Natural killer cell (primary cell): ENCODE results near the gene CPSF4. TPM values are rescaled to one million over a fixed set of nuclear protein-coding genes. Genes with fewer than 3 reads are reported as not detected.

Source experiments
- ATAC-seq, 3 donors: fragments of 150-1000 bp in 2 of 3; fragments of 200-7000 bp in 1 of 3; cut with Tn5 transposase; 1 replicate in 1 of 3; 2 replicates in 2 of 3; pipeline ENCODE4 v1.10.0; 2021; ENCODE audit warnings: mild to moderate bottlenecking in 2 of 3, moderate library complexity in 2 of 3
- DNase-seq, 2 donors: peaks; one replicate each; pipeline versions ENCODE4 v3.0.0 to v3.0.0-alpha.2; 2013 to 2021; ENCODE audit warnings: mixed read lengths in 1 of 2
- H3K27ac ChIP-seq: one replicate; pipeline ENCODE4 v1.5.1; 2013; ENCODE audit warnings: mild to moderate bottlenecking, low read length
- H3K27me3 ChIP-seq: one replicate; pipeline ENCODE4 v1.6.1; 2013; ENCODE audit warnings: low read length; ENCODE audit not compliant: control insufficient read depth, insufficient read depth
- H3K36me3 ChIP-seq: one replicate; pipeline ENCODE4 v1.6.1; 2013; ENCODE audit warnings: low read length; ENCODE audit not compliant: control insufficient read depth, insufficient read depth
- H3K4me1 ChIP-seq: one replicate; pipeline ENCODE4 v1.6.1; 2013; ENCODE audit warnings: low read length; ENCODE audit not compliant: control insufficient read depth, insufficient read depth
- H3K4me3 ChIP-seq: one replicate; pipeline ENCODE4 v1.5.1; 2013; ENCODE audit warnings: low read length
- H3K9me3 ChIP-seq: one replicate; pipeline ENCODE4 v1.6.1; 2013; ENCODE audit warnings: low read length; ENCODE audit not compliant: control insufficient read depth, insufficient read depth
- H3K27ac Mint-ChIP-seq, 2 donors: one replicate each; pipeline ENCODE4 v1.8.0; 2022; ENCODE audit warnings: mild to moderate bottlenecking in 2 of 2, mixed read lengths in 2 of 2, moderate library complexity in 1 of 2
- H3K27me3 Mint-ChIP-seq, 2 donors: one replicate each; pipeline ENCODE4 v1.8.0; 2022; ENCODE audit warnings: low read depth in 2 of 2, mixed read lengths in 2 of 2
- H3K36me3 Mint-ChIP-seq: one replicate; pipeline ENCODE4 v1.8.0; 2022; ENCODE audit warnings: mixed read lengths
- H3K4me1 Mint-ChIP-seq, 2 donors: one replicate each; pipeline ENCODE4 v1.8.0; 2022; ENCODE audit warnings: mixed read lengths in 2 of 2
- H3K4me3 Mint-ChIP-seq: one replicate; pipeline ENCODE4 v1.8.0; 2022; ENCODE audit warnings: mild to moderate bottlenecking, moderate library complexity, mixed read lengths
- H3K9me3 Mint-ChIP-seq, 2 donors: one replicate each; pipeline ENCODE4 v1.8.0; 2022; ENCODE audit warnings: mixed read lengths in 2 of 2
- CTCF ChIP-seq: fragments of 200-600 bp; IDR thresholded peaks from one replicate; pipeline ENCODE4 v1.8.0; 2022; ENCODE audit warnings: antibody characterized with exemption
- WGBS: methylation state at CpG from one replicate; pipeline ENCODE4 v1.1.7; 2013; ENCODE audit warnings: missing lambda C conversion rate; ENCODE audit not compliant: insufficient coverage; 5-methylcytosine and 5-hydroxymethylcytosine counted together
- intact Hi-C: fragments of 100-400 bp; cut with micrococcal nuclease; formaldehyde crosslinking; loops from one replicate; pipeline ENCODE4 v1.14.2; 2022
- total RNA-seq, 4 donors: library from RNA; stranded (reverse); fragments of 120-200 nt in 1 of 4; gene quantifications; one replicate each; pipeline versions ENCODE4 v1.2.3 to v1.2.4, GENCODE V29; 2013 to 2022

The CPSF4 gene
- total RNA-seq, 3 donors from 2014 or later (not counting 1 experiment from before 2014, with no cell fraction given): 54.0 to 61.6 (median 54.8) TPM

GRCh38 chr7:99394188-99394502 is 44.6 kb upstream of the CPSF4 start:
- intact Hi-C loops: no loop called here
- peaks cover 23% of the 10 kb centered on the region for H3K4me1 ChIP-seq
- DNase-seq: no peak
- no peak overlapping the region for H3K4me3 ChIP-seq
- no peaks in the 10 kb centered on the region for H3K9me3 ChIP-seq
- no peak for ATAC-seq
- no peaks in the 10 kb centered on the region for H3K36me3 Mint-ChIP-seq
- H3K27ac Mint-ChIP-seq: peak overlapping the region; percentile 80 to 87
- WGBS: 92% methylated on average over 4 of the region's 4 CpGs
- no peak overlapping the region for H3K27ac ChIP-seq
- H3K4me3 Mint-ChIP-seq: no peak overlapping the region
- H3K27me3 ChIP-seq: no peaks in the 10 kb centered on the region
- TF ChIP-seq CTCF: no peak
- H3K9me3 Mint-ChIP-seq: no peaks in the 10 kb centered on the region
- H3K36me3 ChIP-seq: peaks cover 59% of the 10 kb centered on the region
- no peaks in the 10 kb centered on the region for H3K27me3 Mint-ChIP-seq
- peaks cover 24 to 34% of the 10 kb centered on the region in 2 donors for H3K4me1 Mint-ChIP-seq

GRCh38 chr7:99395616-99396327 is 43.0 kb upstream of the CPSF4 start:
- H3K36me3 Mint-ChIP-seq: no peaks in the 10 kb centered on the region

GRCh38 chr7:99396418-99397296 is 42.1 kb upstream of the CPSF4 start:
- Mint-ChIP-seq H3K9me3 (no peaks in the 10 kb centered on the region), H3K27me3 (no peaks in the 10 kb centered on the region), H3K27ac (peak overlapping the region; percentile 29 to 85), H3K4me3 (no peak overlapping the region), H3K4me1 (peaks cover 24 to 45% of the 10 kb centered on the region in 2 donors), H3K36me3 (no peaks in the 10 kb centered on the region)
- no peak for TF ChIP-seq CTCF
- H3K4me1 ChIP-seq: peaks cover 23% of the 10 kb centered on the region
- H3K27me3 ChIP-seq: no peaks in the 10 kb centered on the region
- ATAC-seq (no peak), DNase-seq (no peak)
- H3K27ac ChIP-seq: no peak overlapping the region
- intact Hi-C loops: no loop called here
- no peak overlapping the region for H3K4me3 ChIP-seq
- H3K36me3 ChIP-seq: peaks cover 58% of the 10 kb centered on the region
- no peaks in the 10 kb centered on the region for H3K9me3 ChIP-seq
- 86% methylated on average over 17 of the region's 21 CpGs for WGBS

More at GRCh38 chr7:99395616-99396327, 43.0 kb upstream of the CPSF4 start:
- no peak overlapping the region for H3K4me3 ChIP-seq
- Mint-ChIP-seq H3K4me1 (peaks cover 24 to 38% of the 10 kb centered on the region in 2 donors), H3K27me3 (no peaks in the 10 kb centered on the region), H3K4me3 (no peak overlapping the region), H3K9me3 (no peaks in the 10 kb centered on the region), H3K27ac (peak overlapping the region; percentile 22 to 29)
- peaks cover 58% of the 10 kb centered on the region for H3K36me3 ChIP-seq
- H3K27ac ChIP-seq: no peak overlapping the region
- DNase-seq (no peak), ATAC-seq (no peak)
- no peaks in the 10 kb centered on the region for H3K9me3 ChIP-seq
- no peaks in the 10 kb centered on the region for H3K27me3 ChIP-seq
- intact Hi-C loops: no loop called here
- WGBS: 91% methylated on average over 14 of the region's 14 CpGs
- no peak for TF ChIP-seq CTCF
- H3K4me1 ChIP-seq: peaks cover 23% of the 10 kb centered on the region
